A549 (cell line): Measurements from ENCODE around the gene KHDC4. TPM values are rescaled to one million over a fixed set of nuclear protein-coding genes. Genes with fewer than 3 reads are reported as not detected.

Source experiments
- ATAC-seq, 2 experiments: fragments of 200-7000 bp in 1 of 2; fragments of >200 bp in 1 of 2; cut with Nextera tagmentation in 1 of 2; cut with Tn5 transposase in 1 of 2; 3 replicates each; pipeline versions ENCODE4 v1.8.0 to v1.9.1; 2018 to 2020; ENCODE audit warnings: mild to moderate bottlenecking in 1 of 2, moderate library complexity in 1 of 2
- CTCF ChIA-PET: fragments of 300-600 bp; sonication (Branson Sonifier 250); formaldehyde crosslinking; extraction: SDS; loops from one replicate; lab custom pipeline; 2021; ENCODE audit warnings: antibody characterized with exemption, inconsistent platforms; lab: Yijun Ruan, JAX
- POLR2A ChIA-PET: fragments of 350-600 bp; formaldehyde crosslinking; extraction: SDS; loops from one replicate; lab custom pipeline; 2021; ENCODE audit warnings: antibody characterized with exemption, inconsistent platforms; lab: Yijun Ruan, JAX
- DNase-seq, 2 experiments: peaks; one replicate each; pipeline versions ENCODE4 v3.0.0 to v3.0.0-alpha.2; 2011 to 2016; ENCODE audit warnings: low read depth in 1 of 2, low spot score in 1 of 2
- FAIRE-seq: peaks from 2 replicates; lab custom pipeline; 2011; peaks lifted over from hg19 to GRCh38; lab: Jason Lieb, UNC
- H3K27ac ChIP-seq, 2 experiments: fragments of >200 bp; sonication (Bioruptor Twin); formaldehyde crosslinking; 3 replicates each; pipeline ENCODE4 v1.5.1; 2016 to 2017
- H3K4me1 ChIP-seq: fragments of >200 bp; sonication (Bioruptor Twin); formaldehyde crosslinking; 3 replicates; pipeline ENCODE4 v1.6.1; 2016
- H3K4me2 ChIP-seq: fragments of >200 bp; sonication (Bioruptor Twin); formaldehyde crosslinking; 3 replicates; pipeline ENCODE4 v1.6.1; 2016
- H3K4me3 ChIP-seq: fragments of >200 bp; sonication (Bioruptor Twin); formaldehyde crosslinking; 3 replicates; pipeline ENCODE4 v1.5.1; 2016
- H3K9me3 ChIP-seq: fragments of >200 bp; sonication (Bioruptor Twin); formaldehyde crosslinking; 3 replicates; pipeline ENCODE4 v1.6.1; 2016
- BCL3 ChIP-seq: fragments of >200 bp; sonication (Bioruptor Twin); formaldehyde crosslinking; IDR thresholded peaks from 3 replicates; pipeline ENCODE4 v1.6.1; 2016
- CBX2 ChIP-seq: fragments of 200-600 bp; sonication (generic); IDR thresholded peaks from 2 replicates; pipeline ENCODE4 v1.6.1; 2016; ENCODE audit warnings: low read depth, mild to moderate bottlenecking, borderline replicate concordance
- CEBPB ChIP-seq, 2 experiments: fragments of >200 bp in 1 of 2; sonication (Bioruptor Twin) in 1 of 2; formaldehyde crosslinking in 1 of 2; IDR thresholded peaks; 2 replicates each; pipeline ENCODE4 v1.6.1; 2012 to 2016
- CHD4 ChIP-seq: fragments of 200-600 bp; sonication (generic); IDR thresholded peaks from 2 replicates; pipeline ENCODE4 v1.6.1; 2016; ENCODE audit warnings: antibody characterized with exemption, mild to moderate bottlenecking, borderline replicate concordance
- EHF ChIP-seq: fragments of 250-450 bp; sonication (Bioruptor Pico); IDR thresholded peaks from 2 replicates; pipeline ENCODE4 v1.5.0; 2020; ENCODE audit warnings: mild to moderate bottlenecking
- EHMT2 ChIP-seq: fragments of 200-600 bp; sonication (generic); IDR thresholded peaks from 2 replicates; pipeline ENCODE4 v1.6.1; 2016; ENCODE audit warnings: antibody characterized with exemption, low read depth, mild to moderate bottlenecking, moderate library complexity
- EP300 ChIP-seq, 2 experiments: fragments of >200 bp; sonication (Bioruptor Twin); formaldehyde crosslinking; IDR thresholded peaks; 2 replicates in 1 of 2; 3 replicates in 1 of 2; pipeline ENCODE4 v1.6.1; 2016 to 2017
- ESRRA ChIP-seq: fragments of 150-350 bp; IDR thresholded peaks from 2 replicates; pipeline ENCODE4 v1.6.1; 2014; ENCODE audit warnings: mild to moderate bottlenecking, low read length, borderline replicate concordance
- FOSL2 ChIP-seq, 2 experiments: fragments of 450-650 bp in 1 of 2; fragments of >200 bp in 1 of 2; sonication (Bioruptor Twin) in 1 of 2; formaldehyde crosslinking; IDR thresholded peaks; 2 replicates each; pipeline versions ENCODE4 v1.5.0 to v1.6.1; 2016 to 2020; ENCODE audit warnings: mild to moderate bottlenecking in 1 of 2, moderate library complexity in 1 of 2
- GATA3 ChIP-seq: IDR thresholded peaks from 2 replicates; pipeline ENCODE4 v1.6.1; 2012; ENCODE audit warnings: borderline replicate concordance
- HMGXB4 ChIP-seq: fragments of 250-450 bp; sonication (Bioruptor Pico); IDR thresholded peaks from 2 replicates; pipeline ENCODE4 v1.5.0; 2021; ENCODE audit warnings: mild to moderate bottlenecking, moderate library complexity, borderline replicate concordance
- HOXB13 ChIP-seq: fragments of 250-450 bp; sonication (Bioruptor Pico); IDR thresholded peaks from 2 replicates; pipeline ENCODE4 v1.5.0; 2020; ENCODE audit warnings: low read depth, mild to moderate bottlenecking, moderate library complexity
- MAFK ChIP-seq: fragments of 450-650 bp; IDR thresholded peaks from 2 replicates; pipeline ENCODE4 v1.6.1; 2014; ENCODE audit not compliant: partially characterized antibody
- MAX ChIP-seq: IDR thresholded peaks from 2 replicates; pipeline ENCODE4 v1.6.1; 2012
- MAZ ChIP-seq: fragments of 150-350 bp; IDR thresholded peaks from 2 replicates; pipeline ENCODE4 v1.6.1; 2014; ENCODE audit warnings: antibody characterized with exemption, low read depth, low read length, borderline replicate concordance
- MYC ChIP-seq: IDR thresholded peaks from 2 replicates; pipeline ENCODE4 v1.6.1; 2012; ENCODE audit warnings: mild to moderate bottlenecking, inconsistent platforms, low read length, improper control_type of control experiment, borderline replicate concordance
- PBX3 ChIP-seq: IDR thresholded peaks from 2 replicates; pipeline ENCODE4 v1.6.1; 2012
- PHF8 ChIP-seq: fragments of 200-600 bp; sonication (generic); IDR thresholded peaks from 2 replicates; pipeline ENCODE4 v1.6.1; 2016; ENCODE audit warnings: low read depth, mild to moderate bottlenecking, antibody characterized with exemption, moderate library complexity, borderline replicate concordance
- RAD21 ChIP-seq, 2 experiments: fragments of >200 bp in 1 of 2; sonication (Bioruptor Twin) in 1 of 2; formaldehyde crosslinking in 1 of 2; IDR thresholded peaks in 1 of 2; conservative IDR thresholded peaks in 1 of 2; 2 replicates in 1 of 2; 3 replicates in 1 of 2; pipeline ENCODE4 v1.6.1; 2012 to 2018; ENCODE audit warnings: inconsistent platforms in 1 of 2
- RFX5 ChIP-seq: fragments of 450-650 bp; IDR thresholded peaks from 2 replicates; pipeline ENCODE4 v1.7.1; 2014; ENCODE audit warnings: antibody characterized with exemption, mild to moderate bottlenecking, moderate library complexity
- TFCP2L1 ChIP-seq: fragments of 250-450 bp; sonication (Bioruptor Pico); IDR thresholded peaks from 2 replicates; pipeline ENCODE4 v1.5.0; 2021; ENCODE audit warnings: mild to moderate bottlenecking
- ZC3H11A ChIP-seq: fragments of 450-650 bp; IDR thresholded peaks from 2 replicates; pipeline ENCODE4 v1.6.1; 2014; ENCODE audit warnings: antibody characterized with exemption, mild to moderate bottlenecking
- ZFP36 ChIP-seq: fragments of 450-650 bp; IDR thresholded peaks from 2 replicates; pipeline ENCODE4 v1.6.1; 2014; ENCODE audit warnings: borderline replicate concordance; ENCODE audit not compliant: partially characterized antibody
- ZNF302 ChIP-seq: fragments of 250-450 bp; sonication (Bioruptor Pico); IDR thresholded peaks from 2 replicates; pipeline ENCODE4 v1.9.0; 2021; ENCODE audit warnings: inconsistent platforms, mild to moderate bottlenecking, moderate library complexity
- ZSCAN20 ChIP-seq: fragments of 250-450 bp; sonication (Bioruptor Pico); IDR thresholded peaks from 2 replicates; pipeline ENCODE4 v1.8.0; 2022; ENCODE audit warnings: mild to moderate bottlenecking, moderate library complexity
- WGBS: methylation state at CpG from one replicate; pipeline ENCODE4 v1.1.6; 2017; ENCODE audit errors: missing lambda C conversion rate; 5-methylcytosine and 5-hydroxymethylcytosine counted together
- polyA plus RNA-seq, 4 experiments: library from polyadenylated mRNA; depleted of rRNA in 3 of 4; stranded (reverse); fragments of >200 nt; fragmentation: RNase III in 1 of 4; extraction: RNeasy Plus Mini Kit Qiagen cat#74134 plus additional on column Dnase treatment in 1 of 4; gene quantifications; 2 replicates in 3 of 4; 3 replicates in 1 of 4; pipeline ENCODE4 v1.2.3, GENCODE V29; 2011 to 2017

Gene KHDC4
- polyA plus RNA-seq, 2 of the 4 experiments (the other 2 are of a cell fraction): 37.7 to 72.3 TPM

- FAIRE-seq: no peak
- 94% methylated on average over 3 of the region's 3 CpGs for WGBS
- POLR2A ChIA-PET: no interaction called here
Observed at GRCh38 chr1:155920717-155921116, 13.5 kb downstream of the KHDC4 start.

GRCh38 chr1:155919801-155920200, 14.4 kb downstream of the KHDC4 start:
- Histone ChIP-seq H3K4me1 (no peaks in the 10 kb centered on the region), H3K9me3 (no peaks in the 10 kb centered on the region), H3K27ac (no peak overlapping the region), H3K4me3 (no peak overlapping the region), H3K4me2 (no peak overlapping the region)
- ATAC-seq: no peak
- ChIA-PET CTCF (interaction anchor here (1.3 kb wide), 1 partner anchor 42 kb away, joined by 3 read pairs; no protein-coding TSS in a partner anchor), POLR2A (no interaction called here)
- TF ChIP-seq TFCP2L1 (CRISPR knock-in tag) (no peak), ESRRA (no peak), HMGXB4 (CRISPR knock-in tag) (no peak), ZC3H11A (no peak), GATA3 (no peak), MAX (no peak), PBX3 (no peak), ZNF302 (no peak), FOSL2 (IDR thresholded peaks at IDR 0.05) (no peak), FOSL2 (CRISPR knock-in tag; IDR thresholded peaks at IDR 0.05) (no peak)
- 97% methylated on average over 2 of the region's 2 CpGs for WGBS
- FAIRE-seq: no peak
- no peak for DNase-seq

More at GRCh38 chr1:155920717-155921116, 13.5 kb downstream of the KHDC4 start:
- no peaks in the 10 kb centered on the region for H3K4me1 ChIP-seq
- no peak for ATAC-seq
- H3K9me3 ChIP-seq: no peaks in the 10 kb centered on the region
- no peak overlapping the region for H3K27ac ChIP-seq
- H3K4me2 ChIP-seq: no peak overlapping the region
- H3K4me3 ChIP-seq: no peak overlapping the region
- CTCF ChIA-PET: interaction anchor here (1.3 to 2.2 kb wide), 3 partner anchors 13 to 145 kb away, joined by 3 to 8 read pairs (median 4); partner anchors contain the start of gene KHDC4
- TF ChIP-seq PHF8 (no peak), MYC (no peak), EHMT2 (no peak), MAZ (no peak), RAD21 (conservative IDR thresholded peaks at IDR 0.05 in 1 of 2, IDR thresholded peaks at IDR 0.05 in 1 of 2) (no peak), PBX3 (no peak), BCL3 (no peak), CHD4 (no peak), EP300 (IDR thresholded peaks at IDR 0.05) (no peak), CBX2 (no peak), MAFK (no peak), ZFP36 (no peak), ESRRA (no peak), ZSCAN20 (no peak), EHF (no peak), RFX5 (no peak), HOXB13 (CRISPR knock-in tag) (no peak), CEBPB (IDR thresholded peaks at IDR 0.05) (no peak)
- DNase-seq: no peak
